ENCODE data around the gene PRKAR1B.

The PRKAR1B gene

DNA sequence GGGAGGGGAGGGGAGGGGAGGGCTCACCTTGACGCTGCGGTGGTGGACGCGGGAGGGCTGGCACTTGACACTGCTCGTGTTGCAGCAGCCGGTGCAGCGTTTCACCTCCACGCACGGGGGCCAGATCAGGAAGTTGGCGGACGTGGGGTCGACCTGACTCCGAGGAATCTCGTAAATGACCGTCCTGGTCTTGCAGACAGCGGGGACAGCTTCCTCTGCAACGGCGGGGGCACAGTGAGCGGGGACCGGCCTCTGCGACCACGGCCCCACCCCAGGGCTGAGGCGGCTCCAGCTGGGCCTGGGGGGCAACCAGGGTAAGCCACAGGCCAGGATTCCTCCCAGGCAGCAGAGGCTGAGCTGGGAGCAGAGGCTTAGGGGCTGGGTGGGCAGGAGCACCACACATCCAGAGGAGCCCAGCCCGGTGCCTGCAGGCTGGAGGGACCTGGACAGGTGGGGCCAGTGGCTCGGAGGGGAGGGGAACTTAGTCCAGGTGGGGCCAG, 216.2 kb downstream of the PRKAR1B start:
- no peak for TF ChIP-seq FOXM1 (IDR thresholded peaks at IDR 0.05; ENCODE audit: borderline replicate concordance, low read depth)
- TF ChIP-seq NFIC (IDR thresholded peaks at IDR 0.05): no peak
- no peak for TF ChIP-seq CEBPB (IDR thresholded peaks at IDR 0.05)
- TF ChIP-seq TAF1 (IDR thresholded peaks at IDR 0.05; ENCODE audit: low read depth): no peak
- TF ChIP-seq TEAD4 (IDR thresholded peaks at IDR 0.05): no peak
- no peak for TF ChIP-seq EGR1 (IDR thresholded peaks at IDR 0.05)
- TF ChIP-seq CREB1 (IDR thresholded peaks at IDR 0.05; ENCODE audit: low read depth): no peak
- no peak for TF ChIP-seq TCF12 (IDR thresholded peaks at IDR 0.05; ENCODE audit: low read depth)
- TF ChIP-seq, protein P1, sequence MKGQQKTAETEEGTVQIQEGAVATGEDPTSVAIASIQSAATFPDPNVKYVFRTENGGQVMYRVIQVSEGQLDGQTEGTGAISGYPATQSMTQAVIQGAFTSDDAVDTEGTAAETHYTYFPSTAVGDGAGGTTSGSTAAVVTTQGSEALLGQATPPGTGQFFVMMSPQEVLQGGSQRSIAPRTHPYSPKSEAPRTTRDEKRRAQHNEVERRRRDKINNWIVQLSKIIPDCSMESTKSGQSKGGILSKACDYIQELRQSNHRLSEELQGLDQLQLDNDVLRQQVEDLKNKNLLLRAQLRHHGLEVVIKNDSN (IDR thresholded peaks at IDR 0.05): no peak
- no peak for TF ChIP-seq EP300 (IDR thresholded peaks at IDR 0.05; ENCODE audit: borderline replicate concordance)
- TF ChIP-seq YY1 (IDR thresholded peaks at IDR 0.05; ENCODE audit: low read depth): no peak
- TF ChIP-seq, protein P2, sequence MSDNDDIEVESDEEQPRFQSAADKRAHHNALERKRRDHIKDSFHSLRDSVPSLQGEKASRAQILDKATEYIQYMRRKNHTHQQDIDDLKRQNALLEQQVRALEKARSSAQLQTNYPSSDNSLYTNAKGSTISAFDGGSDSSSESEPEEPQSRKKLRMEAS (IDR thresholded peaks at IDR 0.05): no peak
- no peak for TF ChIP-seq RAD21 (IDR thresholded peaks at IDR 0.05; ENCODE audit: low read depth)
- no peak for TF ChIP-seq ZBTB7A (IDR thresholded peaks at IDR 0.05; ENCODE audit: low read depth)

DNA sequence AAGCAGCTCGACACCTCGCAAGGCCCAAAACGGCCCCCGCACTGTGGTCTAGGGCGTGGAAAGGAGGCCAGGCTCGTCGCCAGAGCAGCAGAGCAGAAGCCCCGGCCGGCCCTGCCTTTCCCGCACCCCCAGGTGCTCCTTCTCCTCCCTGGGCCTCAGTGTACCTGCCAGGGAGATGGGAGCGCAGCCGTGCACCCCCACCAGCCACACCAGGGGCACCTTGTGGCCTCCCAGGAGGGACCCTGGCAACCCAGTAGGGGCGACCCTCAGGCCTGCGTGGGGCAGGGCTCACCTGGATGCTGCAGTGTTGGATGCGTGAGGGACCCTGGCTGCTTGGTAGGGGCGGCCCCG, 217.0 kb downstream of the PRKAR1B start:
- no peak for TF ChIP-seq FOXM1 (IDR thresholded peaks at IDR 0.05; ENCODE audit: borderline replicate concordance, low read depth)
- no peak for TF ChIP-seq CREB1 (IDR thresholded peaks at IDR 0.05; ENCODE audit: low read depth)
- TF ChIP-seq, protein P1 (IDR thresholded peaks at IDR 0.05): no peak

DNA sequence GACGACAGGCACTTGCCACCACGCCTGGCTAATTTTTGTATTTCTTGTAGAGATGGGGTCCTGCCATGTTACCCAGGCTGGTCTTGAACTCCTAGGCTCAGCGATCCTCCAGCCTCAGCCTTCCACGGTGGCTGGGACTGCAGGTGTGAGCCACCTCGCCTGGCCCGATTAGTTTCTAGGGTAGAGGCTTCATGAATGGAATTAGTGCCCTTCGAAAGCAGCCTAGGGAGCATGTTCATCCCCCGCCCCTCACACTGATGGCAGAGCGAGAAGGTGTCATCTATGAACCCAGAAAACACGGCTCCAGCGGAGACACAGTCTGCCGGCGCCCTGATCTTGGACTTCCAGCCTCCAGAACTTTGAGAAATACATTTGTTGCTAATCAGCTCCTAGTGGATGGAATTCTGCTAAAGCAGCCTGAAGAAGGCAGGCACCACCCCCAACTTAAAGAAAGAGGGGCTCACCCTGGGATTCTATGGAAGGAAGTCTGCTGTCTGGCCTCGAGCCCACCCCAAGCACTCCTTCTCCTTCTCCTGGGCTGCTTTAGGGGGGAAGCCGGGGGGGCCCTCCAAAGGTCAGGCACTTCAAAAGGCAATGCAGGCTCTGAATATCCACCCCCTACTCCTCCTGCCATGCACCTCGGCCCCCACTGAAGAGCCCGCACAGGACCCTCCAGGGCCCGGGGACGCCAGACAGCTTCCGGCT, 217.5 kb downstream of the PRKAR1B start:
- TF ChIP-seq YY1 (IDR thresholded peaks at IDR 0.05; ENCODE audit: low read depth) (no peak), EP300 (IDR thresholded peaks at IDR 0.05; ENCODE audit: borderline replicate concordance) (no peak), EGR1 (IDR thresholded peaks at IDR 0.05) (no peak), CREB1 (IDR thresholded peaks at IDR 0.05; ENCODE audit: low read depth) (no peak), FOXM1 (IDR thresholded peaks at IDR 0.05; ENCODE audit: borderline replicate concordance, low read depth) (no peak), ZBTB7A (IDR thresholded peaks at IDR 0.05; ENCODE audit: low read depth) (no peak), NFIC (IDR thresholded peaks at IDR 0.05) (no peak), TEAD4 (IDR thresholded peaks at IDR 0.05) (no peak), RAD21 (IDR thresholded peaks at IDR 0.05; ENCODE audit: low read depth) (no peak), CEBPB (IDR thresholded peaks at IDR 0.05) (no peak), TAF1 (IDR thresholded peaks at IDR 0.05; ENCODE audit: low read depth) (no peak), TCF12 (IDR thresholded peaks at IDR 0.05; ENCODE audit: low read depth) (no peak)
- TF ChIP-seq, protein P2 (IDR thresholded peaks at IDR 0.05): no peak
- TF ChIP-seq, protein P1 (IDR thresholded peaks at IDR 0.05): no peak
- TF ChIP-seq, protein P3, sequence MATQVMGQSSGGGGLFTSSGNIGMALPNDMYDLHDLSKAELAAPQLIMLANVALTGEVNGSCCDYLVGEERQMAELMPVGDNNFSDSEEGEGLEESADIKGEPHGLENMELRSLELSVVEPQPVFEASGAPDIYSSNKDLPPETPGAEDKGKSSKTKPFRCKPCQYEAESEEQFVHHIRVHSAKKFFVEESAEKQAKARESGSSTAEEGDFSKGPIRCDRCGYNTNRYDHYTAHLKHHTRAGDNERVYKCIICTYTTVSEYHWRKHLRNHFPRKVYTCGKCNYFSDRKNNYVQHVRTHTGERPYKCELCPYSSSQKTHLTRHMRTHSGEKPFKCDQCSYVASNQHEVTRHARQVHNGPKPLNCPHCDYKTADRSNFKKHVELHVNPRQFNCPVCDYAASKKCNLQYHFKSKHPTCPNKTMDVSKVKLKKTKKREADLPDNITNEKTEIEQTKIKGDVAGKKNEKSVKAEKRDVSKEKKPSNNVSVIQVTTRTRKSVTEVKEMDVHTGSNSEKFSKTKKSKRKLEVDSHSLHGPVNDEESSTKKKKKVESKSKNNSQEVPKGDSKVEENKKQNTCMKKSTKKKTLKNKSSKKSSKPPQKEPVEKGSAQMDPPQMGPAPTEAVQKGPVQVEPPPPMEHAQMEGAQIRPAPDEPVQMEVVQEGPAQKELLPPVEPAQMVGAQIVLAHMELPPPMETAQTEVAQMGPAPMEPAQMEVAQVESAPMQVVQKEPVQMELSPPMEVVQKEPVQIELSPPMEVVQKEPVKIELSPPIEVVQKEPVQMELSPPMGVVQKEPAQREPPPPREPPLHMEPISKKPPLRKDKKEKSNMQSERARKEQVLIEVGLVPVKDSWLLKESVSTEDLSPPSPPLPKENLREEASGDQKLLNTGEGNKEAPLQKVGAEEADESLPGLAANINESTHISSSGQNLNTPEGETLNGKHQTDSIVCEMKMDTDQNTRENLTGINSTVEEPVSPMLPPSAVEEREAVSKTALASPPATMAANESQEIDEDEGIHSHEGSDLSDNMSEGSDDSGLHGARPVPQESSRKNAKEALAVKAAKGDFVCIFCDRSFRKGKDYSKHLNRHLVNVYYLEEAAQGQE (IDR thresholded peaks at IDR 0.05; ENCODE audit: low read depth): no peak

DNA sequence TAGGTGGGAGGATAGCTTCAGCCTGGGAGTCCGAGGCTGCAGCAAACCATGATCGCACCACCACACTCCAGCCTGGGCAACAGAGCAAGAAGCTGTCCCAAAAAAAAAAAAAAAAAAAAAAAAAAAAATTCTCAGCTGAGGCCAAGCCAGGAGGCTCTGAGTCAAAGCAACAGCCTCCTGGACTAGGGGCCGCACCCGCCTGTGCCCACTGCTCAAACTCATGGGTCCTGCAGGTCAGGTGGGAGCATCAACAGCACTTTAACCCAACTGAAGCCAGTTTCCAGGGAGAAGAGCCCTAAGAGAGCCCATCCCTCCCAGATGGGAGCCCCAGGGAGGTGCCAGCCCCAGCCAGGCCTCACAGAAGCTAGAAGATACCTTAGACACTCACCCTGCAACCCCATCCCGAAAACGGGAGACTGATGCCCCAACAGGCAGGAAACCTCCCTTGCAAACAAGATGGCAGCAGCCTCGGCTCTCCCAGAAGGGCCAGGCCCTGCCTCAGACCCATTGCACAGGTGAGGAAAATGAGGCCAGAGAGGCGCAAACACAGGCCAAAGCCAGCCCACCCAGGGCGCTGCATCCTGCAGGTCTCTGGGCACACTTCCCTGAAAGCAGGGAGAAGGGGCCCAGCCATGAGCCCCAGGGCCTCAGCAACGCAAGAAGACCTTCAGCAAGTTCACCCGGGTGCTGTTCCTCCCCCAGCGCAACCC, 218.5 kb downstream of the PRKAR1B start:
- TF ChIP-seq, protein P3 (IDR thresholded peaks at IDR 0.05; ENCODE audit: low read depth): no peak
- no peak for TF ChIP-seq EP300 (IDR thresholded peaks at IDR 0.05; ENCODE audit: borderline replicate concordance)
- TF ChIP-seq, protein P1 (IDR thresholded peaks at IDR 0.05): no peak
- no peak for TF ChIP-seq NFIC (IDR thresholded peaks at IDR 0.05)
- no peak for TF ChIP-seq TAF1 (IDR thresholded peaks at IDR 0.05; ENCODE audit: low read depth)
- TF ChIP-seq TEAD4 (IDR thresholded peaks at IDR 0.05): no peak
- no peak for TF ChIP-seq TCF12 (IDR thresholded peaks at IDR 0.05; ENCODE audit: low read depth)
- TF ChIP-seq CREB1 (IDR thresholded peaks at IDR 0.05; ENCODE audit: low read depth): no peak
- TF ChIP-seq, protein P2 (IDR thresholded peaks at IDR 0.05): no peak
- no peak for TF ChIP-seq YY1 (IDR thresholded peaks at IDR 0.05; ENCODE audit: low read depth)
- TF ChIP-seq FOXM1 (IDR thresholded peaks at IDR 0.05; ENCODE audit: borderline replicate concordance, low read depth): no peak
- TF ChIP-seq CEBPB (IDR thresholded peaks at IDR 0.05): no peak
- TF ChIP-seq ZBTB7A (IDR thresholded peaks at IDR 0.05; ENCODE audit: low read depth): no peak
- TF ChIP-seq EGR1 (IDR thresholded peaks at IDR 0.05): no peak
- no peak for TF ChIP-seq RAD21 (IDR thresholded peaks at IDR 0.05; ENCODE audit: low read depth)
